Left renal pelvis (tissue), 4 donors: Measurements from ENCODE around the gene FBXO42. TPM values are rescaled to one million over a fixed set of nuclear protein-coding genes. Genes with fewer than 3 reads are reported as not detected.
A peak's percentile ranks its signal among the peaks of the same experiment; 100 is the strongest.

Experiments
- DNase-seq, 4 donors: peaks; one replicate each; pipeline ENCODE4 v3.0.0-alpha.2; 2013; ENCODE audit warnings: low read depth in 4 of 4, low spot score in 3 of 4
- polyA plus RNA-seq, 4 donors: library from polyadenylated mRNA; unstranded; fragments of 120-200 nt; gene quantifications; one replicate each; pipeline ENCODE4 v1.2.1, GENCODE V29; 2013; ENCODE audit not compliant: insufficient read length in 4 of 4

The FBXO42 gene
- polyA plus RNA-seq, 4 donors = 17.7 to 23.1 (median 20.4) TPM

DNA sequence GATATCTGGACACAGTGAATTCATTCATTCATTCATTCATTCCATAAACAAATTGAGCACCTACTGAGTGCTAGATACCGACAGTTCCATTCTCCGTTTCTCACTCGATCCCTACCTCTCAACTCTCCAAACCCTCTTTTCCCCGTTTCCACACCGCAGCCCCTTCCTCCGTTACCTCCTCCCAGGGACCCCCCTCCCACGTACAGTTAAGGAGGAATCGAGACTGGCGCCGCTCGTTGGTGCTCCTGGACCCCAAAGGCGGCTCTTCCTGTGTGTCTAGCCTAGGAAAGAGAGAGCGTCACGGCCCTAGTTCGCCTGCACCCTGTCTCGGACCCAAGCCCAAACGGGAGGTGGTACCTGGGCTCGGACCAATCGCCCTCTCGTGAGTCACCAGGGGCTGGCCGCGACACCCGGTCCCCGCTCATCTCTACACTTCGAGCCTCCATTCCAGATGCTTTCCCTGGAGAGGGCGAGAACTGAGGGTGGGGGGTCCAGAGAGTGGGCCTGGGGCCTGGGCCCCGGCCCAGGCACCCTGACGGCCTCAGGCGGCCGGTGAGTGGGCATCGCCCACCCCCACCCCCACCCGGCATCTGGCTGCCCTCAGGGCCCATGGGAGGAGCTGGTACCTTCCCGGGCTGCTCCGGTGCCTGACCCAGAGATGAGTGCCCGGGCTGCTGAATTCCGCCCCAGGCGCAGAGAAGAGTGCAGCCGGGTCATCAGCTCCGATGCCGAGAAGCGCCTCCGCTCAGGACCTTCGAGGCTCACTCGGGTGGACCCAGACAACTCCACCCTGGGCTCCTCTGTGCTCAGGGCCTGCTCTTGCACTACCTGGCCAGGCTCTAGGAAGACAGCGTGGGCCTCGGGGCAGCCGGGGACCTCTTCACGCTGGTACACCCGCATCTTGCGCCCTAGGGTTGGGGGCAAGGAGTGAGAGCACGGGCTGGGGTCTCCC lies 144.7 kb downstream of the FBXO42 start:
- DNase-seq = no peak

- DNase-seq = peak; percentile 87 to 93 (median 92)
These were observed 145.5 kb downstream of the FBXO42 start for GRCh38 chr1:16206547-16207317.

GRCh38 chr1:16205891-16206546 lies 146.3 kb downstream of the FBXO42 start:
- DNase-seq = no peak

- DNase-seq = no peak
These were observed 147.0 kb downstream of the FBXO42 start for GRCh38 chr1:16205334-16205671.

- no peak for DNase-seq
These were observed 147.5 kb downstream of the FBXO42 start for GRCh38 chr1:16204634-16205333.

- DNase-seq = no peak
These were observed 148.1 kb downstream of the FBXO42 start for GRCh38 chr1:16204216-16204615.

GRCh38 chr1:16203550-16203949 lies 148.7 kb downstream of the FBXO42 start:
- no peak for DNase-seq

DNA sequence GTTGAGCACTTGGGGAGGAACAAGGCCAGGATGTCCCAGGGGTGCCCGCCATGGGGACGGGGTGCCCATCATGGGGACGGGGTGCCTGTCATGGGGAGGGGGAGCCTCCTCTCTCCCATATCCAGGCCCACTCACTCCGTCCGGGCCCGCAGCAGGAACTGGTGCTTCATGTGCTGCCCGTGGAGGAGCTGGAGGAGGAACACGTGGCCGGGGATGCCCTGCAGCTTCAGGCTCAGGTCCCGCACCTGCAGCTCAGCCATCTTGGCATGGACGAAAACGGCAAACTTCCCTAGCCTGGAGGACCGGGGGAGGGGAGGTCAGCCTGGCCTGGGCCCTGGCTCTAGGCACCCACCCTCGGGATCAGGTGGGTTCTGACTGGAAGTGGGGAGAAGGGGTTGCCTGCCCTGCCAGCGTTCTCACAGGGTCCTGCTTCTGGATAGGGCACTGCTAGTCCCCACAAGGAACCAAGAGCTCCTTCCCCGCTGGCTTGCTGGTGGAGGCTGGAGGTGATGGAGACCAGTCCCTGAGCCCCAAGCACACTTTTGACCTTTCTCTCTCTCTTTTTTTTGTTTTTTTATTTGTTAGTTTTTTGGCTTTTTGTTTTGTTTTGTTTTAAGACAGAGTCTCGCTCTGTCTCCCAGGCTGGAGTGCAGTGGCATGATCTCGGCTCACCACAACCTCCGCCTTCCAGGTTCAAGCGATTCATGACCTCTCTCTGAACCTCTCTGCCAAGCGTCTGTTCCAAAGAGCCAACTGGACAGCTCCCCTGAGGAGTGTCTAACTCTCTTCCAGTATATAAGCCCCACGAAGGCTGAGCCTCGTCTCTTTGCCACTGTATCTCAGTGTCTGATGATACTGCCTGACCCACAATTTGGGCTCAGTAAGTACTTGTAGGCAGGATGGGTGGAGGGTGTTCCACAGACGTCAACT lies 149.7 kb downstream of the FBXO42 start:
- no peak for DNase-seq

- no peak for DNase-seq
These were observed 152.6 kb downstream of the FBXO42 start for GRCh38 chr1:16199700-16200099.

DNA sequence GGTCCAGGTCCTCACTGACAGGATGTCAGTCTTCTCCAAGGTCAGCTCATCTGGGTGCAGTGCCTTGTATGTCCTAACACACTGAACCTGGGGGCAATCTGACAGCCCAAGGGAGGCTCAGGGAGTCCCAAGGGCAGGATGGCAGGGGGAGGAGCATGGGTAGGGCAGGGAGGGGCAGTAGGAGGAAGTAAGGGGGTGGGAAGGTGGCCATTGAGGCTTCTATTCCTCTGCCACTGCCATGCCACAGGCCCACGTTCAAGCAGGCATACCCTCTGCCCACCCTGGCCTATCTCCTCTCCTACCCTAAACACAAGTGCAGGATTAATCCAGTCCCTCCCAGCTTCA lies 153.2 kb downstream of the FBXO42 start:
- no peak for DNase-seq

DNA sequence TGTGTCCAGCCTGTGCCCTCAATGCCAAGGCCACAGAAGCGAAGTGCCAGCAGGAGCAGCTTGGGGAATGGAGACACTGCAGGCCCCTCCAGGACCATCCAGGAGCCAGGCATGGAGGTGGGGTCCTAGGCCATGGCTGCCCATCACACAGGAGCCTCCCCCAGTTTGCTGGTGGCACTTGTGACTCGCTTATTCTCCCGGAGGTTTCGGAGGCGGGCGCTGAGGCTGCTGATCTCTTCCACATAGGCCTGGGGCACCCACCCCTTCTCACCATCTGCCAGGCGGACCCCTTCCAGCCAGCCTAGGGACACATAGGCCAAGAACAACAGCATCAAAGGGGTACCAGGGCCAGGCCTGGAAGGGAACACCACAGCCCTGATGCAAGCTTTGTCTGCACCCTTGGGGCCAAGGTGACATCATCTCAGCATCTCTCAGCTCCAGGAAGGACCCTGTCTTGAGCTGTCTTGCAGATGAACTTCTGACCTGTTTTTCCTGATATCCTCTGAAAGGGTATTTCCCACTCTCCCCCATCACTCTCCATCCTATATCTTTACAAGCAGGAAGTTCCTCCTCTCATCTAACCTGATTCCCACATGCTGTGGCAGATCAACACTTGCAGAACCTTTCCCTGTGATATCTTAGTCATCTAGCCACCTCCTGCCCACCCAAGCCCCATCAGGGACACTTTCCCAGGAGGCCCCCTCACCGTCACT lies 153.7 kb downstream of the FBXO42 start:
- no peak for DNase-seq

DNA sequence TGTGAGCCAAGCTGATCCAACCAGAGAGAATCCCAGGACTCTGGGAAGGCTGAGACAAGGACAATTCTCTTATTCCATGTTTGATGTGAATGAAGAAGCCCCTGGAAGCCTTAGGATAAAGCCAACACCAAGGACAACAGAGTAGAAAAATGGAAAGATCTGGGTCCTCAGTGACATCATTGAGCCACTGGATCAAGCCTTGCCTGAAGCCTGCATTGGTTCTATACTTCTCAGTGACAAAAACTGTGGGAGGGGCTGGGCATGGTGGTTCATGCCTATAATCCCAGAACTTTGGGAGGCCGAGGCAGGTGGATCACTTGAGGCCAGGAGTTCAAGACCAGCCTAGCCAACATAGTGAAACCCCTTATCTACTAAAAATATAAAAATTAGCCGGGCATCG lies 155.4 kb downstream of the FBXO42 start:
- no peak for DNase-seq

Other genes starting within 250 kb of the FBXO42 start
- gene EPHA2, start 196.4 kb downstream of the FBXO42 start, polyA plus RNA-seq = 10 to 100 TPM in 3 of 4 donors, 1 to 10 TPM in 1; 5.7 to 23.4 (median 16.2) TPM
- 10 to 100 TPM in 3 of 4 donors, 1 to 10 TPM in 1; 7.3 to 28.2 (median 18.9) TPM for gene ARHGEF19, start 139.8 kb downstream of the FBXO42 start, polyA plus RNA-seq
- 1 to 10 TPM; 4.2 to 6.6 (median 4.8) TPM for gene CPLANE2, start 115.3 kb downstream of the FBXO42 start, polyA plus RNA-seq
- gene SZRD1, start 14.8 kb upstream of the FBXO42 start, polyA plus RNA-seq = 100 to 1,000 TPM in 3 of 4 donors, 10 to 100 TPM in 1; 97.1 to 115 (median 105) TPM
- gene SPATA21, start 84.9 kb upstream of the FBXO42 start, polyA plus RNA-seq = under 1 TPM in 3 of 4 donors, not detected in 1; 0.12 to 0.17 (median 0.15) TPM
- gene NECAP2, start 88.2 kb upstream of the FBXO42 start, polyA plus RNA-seq = 10 to 100 TPM; 65.4 to 70.4 (median 67.9) TPM
- gene RNU1-1, start 161.8 kb upstream of the FBXO42 start, polyA plus RNA-seq = not detected